ENCODE data around the gene BCL2L13.

- no peak for TF ChIP-seq POLR2A (IDR thresholded peaks at IDR 0.05)
- no peak for TF ChIP-seq POLR2AphosphoS5 (IDR thresholded peaks at IDR 0.05)
These were observed 45.7 kb downstream of the BCL2L13 start for GRCh38 chr22:17684245-17684644.
